HL-60 (cell line): ENCODE measurements around the gene KRTAP1-1.

ENCODE experiments used
- CTCF ChIP-seq: IDR thresholded peaks from one replicate; pipeline ENCODE4 v1.5.1; 2011; ENCODE audit warnings: low read length, control low read depth, inconsistent platforms; ENCODE audit not compliant: insufficient read depth
- POLR2AphosphoS5 ChIP-seq: IDR thresholded peaks from 2 replicates; pipeline ENCODE4 v1.6.1; 2012; ENCODE audit warnings: low read depth
- REST ChIP-seq: IDR thresholded peaks from 2 replicates; pipeline ENCODE4 v1.6.1; 2012; ENCODE audit warnings: low read depth; ENCODE audit not compliant: insufficient replicate concordance

- TF ChIP-seq CTCF (no peak), POLR2AphosphoS5 (no peak), REST (no peak)
These were observed 26.0 kb upstream of the KRTAP1-1 start for GRCh38 chr17:41067281-41067680.
